HG02981 (cell line): Measurements from ENCODE around the gene HPS4.
"Not testable (repeated sequence)": the region's sequence is repeated elsewhere in the genome, so short reads cannot be mapped to it uniquely, and the experiment has no call there.

Source experiments
- ATAC-seq: cut with Tn5 transposase; IDR thresholded peaks from one replicate; pipeline ENCODE4 v1.9.1; 2021; ENCODE audit warnings: mild to moderate bottlenecking, moderate library complexity; ENCODE audit not compliant: unreplicated experiment

HPS4 gene

DNA sequence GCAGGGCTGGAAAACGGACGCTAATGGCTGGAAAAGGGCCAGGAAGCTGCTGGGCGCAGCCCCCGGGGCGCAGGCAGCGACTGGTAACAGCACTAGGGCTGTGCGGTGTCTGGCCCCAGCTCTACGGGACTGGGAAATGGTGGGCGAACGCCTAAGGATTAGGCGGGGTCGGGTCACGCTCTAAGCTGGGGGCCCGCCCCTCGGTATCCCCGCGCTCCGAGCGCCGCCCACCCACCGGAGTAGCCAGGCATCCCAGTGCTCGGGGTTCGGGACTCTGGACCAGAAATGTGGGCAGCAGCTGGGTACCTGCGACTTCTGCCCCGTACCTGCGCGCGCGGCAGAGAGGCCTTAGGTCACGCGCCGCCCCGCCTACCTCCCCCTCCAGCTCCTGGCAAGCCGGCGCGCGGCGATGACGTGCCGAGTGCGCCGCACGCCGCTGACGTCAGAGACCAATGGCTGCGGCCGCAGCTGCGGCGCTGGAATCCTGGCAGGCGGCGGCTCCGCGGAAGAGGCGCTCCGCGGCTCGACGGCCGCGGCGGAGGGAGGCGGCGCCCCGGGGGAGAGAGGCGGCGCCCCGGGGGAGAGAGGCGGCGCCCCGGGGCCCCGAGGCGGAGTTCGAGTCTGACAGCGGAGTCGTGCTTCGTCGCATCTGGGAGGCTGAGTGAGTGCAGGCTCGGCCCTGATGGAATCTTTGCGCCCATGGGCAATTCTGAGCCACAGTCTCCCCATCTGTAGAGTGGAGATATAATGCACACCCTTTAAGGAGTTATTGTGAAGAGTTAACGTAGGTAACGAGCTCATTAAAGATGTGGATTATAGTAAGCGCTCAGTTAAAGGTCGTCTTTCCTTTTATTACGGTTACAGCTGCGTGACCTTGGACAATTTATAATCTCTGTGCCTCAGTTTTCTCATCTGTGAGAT lies at the start of gene HPS4, which contains the start of gene SRRD:
HPS4 (minus strand) TSS at position 345 of the 921 bp plus-strand sequence. CDS start 2,021 bp downstream, outside the sequence.
SRRD (plus strand) TSS at position 439 of the 921 bp plus-strand sequence; CDS start at position 453, 14 bp downstream.
- peak; percentile 69 for ATAC-seq

- no peak for ATAC-seq
Measured at GRCh38 chr22:26529345-26529744, 45.8 kb upstream of the HPS4 start.

DNA sequence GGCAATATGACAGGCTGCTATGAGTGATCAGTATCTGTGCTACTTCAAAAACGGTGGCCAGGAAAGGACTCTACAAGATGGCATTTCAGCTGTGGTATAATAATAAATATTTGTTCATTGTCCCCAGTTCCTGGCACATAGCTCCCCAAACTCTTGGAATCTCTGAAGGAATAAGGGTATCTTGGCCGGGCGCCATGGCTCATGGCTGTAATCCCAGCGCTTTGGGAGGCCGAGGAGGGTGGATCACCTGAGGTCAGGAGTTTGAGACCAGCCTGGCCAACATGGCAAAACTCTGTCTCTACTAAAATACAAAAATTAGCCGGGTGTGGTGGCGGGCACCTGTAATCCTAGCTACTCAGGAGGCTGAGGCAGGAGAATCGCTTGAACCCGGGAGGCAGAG lies 44.9 kb upstream of the HPS4 start:
- not testable (repeated sequence) for ATAC-seq

GRCh38 chr22:26527574-26528465 lies 44.2 kb upstream of the HPS4 start:
- ATAC-seq, result no peak

GRCh38 chr22:26527167-26527566 lies 43.6 kb upstream of the HPS4 start:
- ATAC-seq, result no peak

DNA sequence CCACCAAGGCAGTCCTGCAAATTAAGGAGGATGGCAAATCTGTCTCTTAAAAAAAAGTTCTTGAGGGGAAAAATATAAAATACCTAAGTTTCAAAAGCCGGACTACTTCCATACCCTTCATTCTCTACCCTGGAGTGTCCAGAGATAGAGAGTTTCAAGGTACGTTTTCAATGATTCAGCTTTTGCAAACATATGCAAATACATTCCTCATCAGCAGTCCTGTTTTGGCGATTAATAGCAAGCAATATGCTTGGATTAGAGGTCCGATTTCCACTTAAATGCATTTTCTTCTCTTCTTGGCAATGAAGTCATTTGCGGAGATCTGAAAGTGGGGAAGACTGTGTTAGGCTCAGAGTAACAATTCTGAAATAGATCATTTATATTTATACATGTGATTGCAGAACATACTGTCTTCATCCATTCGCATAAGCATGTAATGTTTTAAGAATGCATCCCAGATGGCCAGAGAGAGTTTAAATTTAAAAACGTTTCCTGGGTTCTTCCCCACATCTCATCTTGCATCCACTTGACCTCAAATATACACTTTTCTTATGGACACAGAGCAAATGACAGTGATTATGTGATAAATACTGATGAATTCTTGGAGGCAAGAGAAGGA lies 42.5 kb upstream of the HPS4 start:
- ATAC-seq, result no peak

DNA sequence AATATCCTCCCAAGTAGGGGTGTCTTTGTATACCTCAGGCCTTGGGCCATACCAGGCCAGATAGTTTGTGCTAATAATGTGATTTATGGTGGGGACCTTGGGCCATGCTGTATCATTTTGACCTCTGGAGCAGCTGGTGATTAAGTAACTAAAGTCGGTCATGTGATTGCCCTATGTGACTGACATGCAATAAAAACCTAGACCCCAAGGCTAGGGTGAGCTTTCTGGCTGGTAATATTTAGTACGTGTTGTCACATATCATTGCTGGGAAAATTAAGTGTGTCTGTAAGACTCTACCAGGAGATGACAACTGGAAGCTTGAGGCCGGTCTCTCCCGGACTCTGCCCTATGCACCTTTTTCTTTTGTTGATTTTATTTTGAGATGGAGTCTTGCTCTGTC lies 41.3 kb upstream of the HPS4 start:
- ATAC-seq, result no peak

DNA sequence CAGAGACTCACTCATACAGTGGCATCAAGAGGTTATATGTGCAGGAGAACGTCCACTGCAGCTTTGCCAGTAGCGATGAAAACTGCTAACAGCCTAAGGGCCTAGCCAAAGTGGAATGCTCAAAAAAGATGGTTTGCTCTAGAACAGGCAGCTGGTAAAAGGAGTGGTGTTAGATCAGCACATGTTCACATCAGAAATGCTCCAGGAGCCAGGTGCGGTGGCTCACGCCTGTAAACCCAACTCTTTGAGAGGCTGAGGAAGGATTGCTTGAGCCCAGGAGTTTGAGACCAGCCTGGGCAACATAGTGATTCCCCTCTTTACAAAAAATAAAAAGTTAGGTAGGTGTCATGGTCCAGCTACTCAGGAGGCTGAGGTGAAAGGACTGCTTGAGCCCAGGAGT lies 39.0 kb upstream of the HPS4 start:
- ATAC-seq, result no peak

- ATAC-seq, result no peak
Measured at GRCh38 chr22:26522012-26522411, 38.4 kb upstream of the HPS4 start.

- ATAC-seq, result no peak
Measured at GRCh38 chr22:26517429-26517828, 33.8 kb upstream of the HPS4 start.

DNA sequence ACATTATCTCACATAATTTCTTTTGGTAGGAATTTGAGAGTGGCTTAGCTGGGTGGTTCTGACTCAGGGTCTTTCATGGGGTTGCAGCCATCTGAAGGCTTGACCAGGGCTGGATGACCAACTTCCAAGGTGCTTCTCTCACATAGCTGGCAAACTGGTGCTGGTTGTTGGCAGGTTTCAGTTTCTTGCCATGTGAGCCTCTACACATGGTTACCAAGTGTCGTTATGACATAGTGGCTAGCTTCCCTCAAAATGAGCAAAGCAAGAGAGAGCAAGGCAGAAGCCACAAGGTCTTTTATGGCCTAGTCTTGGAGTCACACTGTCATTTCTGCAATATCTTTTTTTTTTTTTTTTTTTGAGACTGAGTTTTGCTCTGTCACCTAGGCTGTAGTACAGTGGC lies 32.9 kb upstream of the HPS4 start:
- ATAC-seq, result no peak

DNA sequence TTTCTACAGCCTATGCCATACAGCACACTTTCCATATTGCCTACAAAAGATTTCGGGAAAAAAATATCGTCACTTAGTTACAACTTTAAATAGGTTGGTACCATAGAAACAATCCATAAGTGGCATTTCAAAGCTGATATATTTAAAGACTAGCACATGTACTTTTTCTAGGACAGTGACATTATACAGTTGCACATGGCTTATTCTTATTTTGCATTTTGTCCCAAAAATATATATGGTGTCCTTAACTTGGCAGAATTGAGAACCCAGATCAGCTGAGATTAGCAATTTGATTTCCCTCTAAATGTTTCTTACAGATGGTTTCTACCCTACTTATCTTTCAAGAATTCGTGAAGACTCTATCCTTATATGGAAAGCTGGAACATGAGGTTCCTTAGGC lies 32.3 kb upstream of the HPS4 start:
- no peak for ATAC-seq

DNA sequence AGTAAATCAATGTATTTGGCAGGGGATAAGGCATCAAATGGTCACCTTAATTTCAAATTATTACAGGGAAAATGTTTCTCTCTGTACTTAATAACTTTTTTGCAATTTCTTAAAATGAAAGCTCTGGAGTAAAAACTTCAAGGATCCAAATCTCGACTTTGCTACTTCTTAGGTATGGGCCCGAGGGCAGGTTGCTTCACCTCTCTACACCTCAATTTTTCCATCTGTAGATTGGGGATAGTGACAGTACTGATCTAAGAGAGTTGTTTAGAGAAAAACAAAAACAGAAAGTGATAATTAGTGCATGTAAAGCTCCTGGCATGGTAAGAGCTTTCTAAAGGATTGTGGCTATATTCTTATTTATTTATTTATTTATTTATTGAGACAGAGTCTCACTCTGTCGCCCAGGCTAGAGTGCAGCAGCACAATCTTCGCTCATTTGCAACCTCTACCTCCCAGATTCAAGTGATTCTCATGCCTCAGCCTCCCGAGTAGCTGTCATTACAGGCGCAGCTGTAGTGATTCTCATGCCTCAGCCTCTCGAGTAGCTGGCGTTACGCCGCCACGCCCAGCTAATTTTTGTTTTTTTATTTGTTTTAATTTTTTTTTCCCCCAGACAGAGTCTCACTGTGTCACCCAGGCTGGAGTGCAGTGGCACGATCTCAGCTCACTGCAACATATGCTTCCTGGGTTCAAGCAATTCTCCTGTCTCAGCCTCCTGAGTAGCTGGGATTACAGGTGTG lies 31.0 kb upstream of the HPS4 start:
- ATAC-seq, result no peak

GRCh38 chr22:26513838-26514237 lies 30.3 kb upstream of the HPS4 start:
- no peak for ATAC-seq

- ATAC-seq, result peak; percentile 94
Measured at GRCh38 chr22:26512149-26512793, 28.7 kb upstream of the HPS4 start, which contains the start of gene TFIP11. TSS of gene TFIP11 (minus strand) at chr22:26512473. CDS start at chr22:26510272, 2,201 bp downstream.

DNA sequence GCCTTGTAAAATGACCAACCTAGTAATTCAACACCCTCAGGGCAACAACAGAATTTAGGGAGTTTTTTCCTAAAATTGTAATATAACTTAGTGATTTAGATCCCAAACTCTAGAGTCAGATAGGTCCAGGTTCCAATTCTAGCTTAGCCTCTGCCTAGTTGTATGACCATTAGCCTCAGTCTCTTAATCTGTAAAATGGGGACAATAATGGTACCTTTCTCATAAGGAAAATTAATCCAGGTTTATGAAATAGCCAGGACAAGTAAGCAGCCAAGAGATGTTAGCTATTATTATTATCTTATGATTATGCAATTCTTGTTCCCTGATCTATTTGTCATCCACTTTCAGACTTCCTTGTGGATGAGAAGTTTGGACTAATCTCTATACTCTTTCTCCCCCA lies 24.6 kb upstream of the HPS4 start:
- ATAC-seq, result no peak

DNA sequence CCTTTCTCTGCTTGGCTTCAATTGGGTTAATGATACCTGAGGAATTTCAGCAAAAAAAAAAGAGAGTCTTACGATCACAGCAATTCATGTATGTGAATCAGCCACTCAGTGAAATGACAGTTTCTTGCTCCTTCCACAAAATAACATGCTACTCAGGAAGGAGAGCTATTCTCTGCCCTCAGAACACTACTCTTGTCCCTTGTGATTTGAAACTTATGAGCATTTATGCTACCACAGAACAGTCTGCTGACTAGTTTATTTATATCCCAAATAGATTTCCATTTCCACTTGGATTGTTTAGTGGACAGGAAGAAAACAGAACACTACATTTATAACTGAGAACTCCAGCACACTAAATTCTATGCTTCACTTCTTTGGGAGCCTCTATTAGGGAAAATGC lies 20.2 kb upstream of the HPS4 start:
- no peak for ATAC-seq

DNA sequence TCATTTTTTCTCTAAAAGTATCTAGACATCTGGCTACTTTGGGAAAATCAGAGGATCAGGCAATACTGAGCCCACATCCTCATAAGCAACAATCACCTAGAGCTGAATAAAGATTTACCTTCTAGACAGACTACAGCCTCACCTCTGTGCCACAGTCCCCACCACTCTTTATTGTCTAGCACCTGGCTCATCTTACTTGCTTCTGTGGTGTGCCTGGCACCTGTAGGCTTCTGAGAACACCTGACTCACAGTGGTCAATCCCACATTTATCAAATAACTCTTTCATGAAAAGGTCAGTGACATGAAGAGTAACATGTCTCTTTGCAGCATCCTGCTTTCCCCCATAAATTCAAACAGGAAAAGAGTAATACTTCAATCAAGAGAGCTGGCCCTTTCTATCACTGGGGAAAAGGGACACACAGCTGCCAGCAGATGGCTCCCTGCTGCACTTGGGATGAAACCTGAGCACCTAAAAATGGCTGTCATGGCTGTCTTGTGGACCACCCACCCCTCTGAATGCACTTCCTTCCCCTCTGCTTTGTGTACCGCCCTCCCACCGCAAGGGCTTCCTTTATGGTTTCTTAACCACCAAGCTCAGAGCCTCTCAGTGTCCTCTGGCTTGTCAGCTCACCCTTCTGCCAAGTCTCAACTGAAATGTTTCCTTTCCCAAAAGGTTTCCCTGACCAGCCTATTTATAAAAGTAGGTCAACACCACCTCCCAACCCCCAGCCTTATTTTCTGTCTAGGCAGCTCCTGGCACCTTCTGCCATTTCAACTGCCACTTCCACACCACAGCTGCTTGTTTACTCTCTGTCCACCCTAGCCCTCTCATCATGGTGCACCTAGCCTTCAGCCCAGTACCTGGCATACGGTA lies 19.3 kb upstream of the HPS4 start:
- no peak for ATAC-seq

GRCh38 chr22:26501996-26502395 lies 18.4 kb upstream of the HPS4 start:
- no peak for ATAC-seq
